NT2/D1 (cell line): ENCODE results near the gene ACOXL.

Experiments used
- DNase-seq: peaks from one replicate; pipeline ENCODE4 v3.0.0-alpha.2; 2011; ENCODE audit warnings: low read depth, low spot score
- H3K27me3 ChIP-seq: 2 replicates; pipeline ENCODE4 v1.6.0; 2011; ENCODE audit warnings: mild to moderate bottlenecking; ENCODE audit not compliant: insufficient read length, insufficient read depth
- H3K36me3 ChIP-seq: 2 replicates; pipeline ENCODE4 v1.6.1; 2011; ENCODE audit warnings: mild to moderate bottlenecking, low read length, mixed read lengths; ENCODE audit not compliant: insufficient read depth, insufficient read length
- H3K4me1 ChIP-seq: 2 replicates; pipeline ENCODE4 v1.5.1; 2011; ENCODE audit not compliant: insufficient read depth, insufficient read length
- H3K4me3 ChIP-seq: 2 replicates; pipeline ENCODE4 v1.5.1; 2011; ENCODE audit warnings: low read depth; ENCODE audit not compliant: insufficient read length
- H3K9ac ChIP-seq: 2 replicates; pipeline ENCODE4 v1.6.0; 2011; ENCODE audit warnings: low read depth; ENCODE audit not compliant: insufficient read length
- H3K9me3 ChIP-seq: 2 replicates; pipeline ENCODE4 v1.5.1; 2011; ENCODE audit warnings: mild to moderate bottlenecking, low read length; ENCODE audit not compliant: insufficient read depth
- SUZ12 ChIP-seq: IDR thresholded peaks from 2 replicates; pipeline ENCODE4 v1.6.1; 2011; ENCODE audit not compliant: insufficient read length, insufficient read depth; ENCODE audit errors: extremely low read depth
- YY1 ChIP-seq: IDR thresholded peaks from 2 replicates; pipeline ENCODE4 v1.6.1; 2011; ENCODE audit not compliant: insufficient read length, insufficient read depth
- ZNF274 ChIP-seq: IDR thresholded peaks from 2 replicates; pipeline ENCODE4 v1.6.1; 2011; ENCODE audit warnings: mild to moderate bottlenecking, low read depth, low read length

The ACOXL gene

GRCh38 chr2:111034146-111034545 lies 301.8 kb downstream of the ACOXL start:
- H3K36me3 ChIP-seq = no peaks in the 10 kb centered on the region
- H3K9ac ChIP-seq = no peak overlapping the region
- no peaks in the 10 kb centered on the region for H3K9me3 ChIP-seq
- TF ChIP-seq YY1 (no peak), SUZ12 (no peak), ZNF274 (no peak)
- no peak overlapping the region for H3K4me3 ChIP-seq
- no peaks in the 10 kb centered on the region for H3K27me3 ChIP-seq
- no peak for DNase-seq
- H3K4me1 ChIP-seq = peaks cover 6% of the 10 kb centered on the region

- Histone ChIP-seq H3K9me3 (no peaks in the 10 kb centered on the region), H3K4me3 (no peak overlapping the region), H3K27me3 (no peaks in the 10 kb centered on the region), H3K4me1 (peaks cover 4% of the 10 kb centered on the region), H3K9ac (no peak overlapping the region), H3K36me3 (no peaks in the 10 kb centered on the region)
- TF ChIP-seq YY1 (no peak), SUZ12 (no peak), ZNF274 (no peak)
- no peak for DNase-seq
These were observed 302.2 kb downstream of the ACOXL start for GRCh38 chr2:111034606-111035005.

DNA sequence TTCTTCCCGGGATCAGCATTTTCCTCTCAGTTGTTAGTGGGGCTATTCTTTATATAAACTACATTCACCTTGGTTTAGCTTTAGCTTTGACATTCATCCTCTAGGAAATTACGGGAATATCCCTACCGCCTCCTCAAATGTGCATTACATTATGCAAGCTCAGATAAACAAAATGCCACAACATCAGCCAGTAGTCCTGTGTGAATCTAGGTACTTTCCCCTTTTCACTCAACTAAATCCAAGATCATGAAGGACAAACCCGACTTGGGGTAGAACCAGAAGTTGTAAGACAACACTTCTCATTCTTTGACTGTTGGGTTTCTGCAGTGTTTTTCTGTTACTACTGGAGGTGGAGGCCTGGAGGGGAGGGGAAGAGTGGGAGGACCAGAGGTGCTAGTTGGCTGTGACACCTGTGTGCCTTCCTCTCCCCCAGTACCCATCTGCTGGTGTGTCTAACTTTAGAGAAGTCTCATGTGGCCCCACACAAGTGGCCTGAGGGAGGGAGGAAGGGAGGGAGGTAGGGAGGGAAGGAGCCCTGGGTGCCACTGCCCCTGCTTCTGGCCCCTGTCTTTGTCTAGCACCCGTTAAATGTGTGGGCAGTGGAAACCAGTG lies 303.6 kb downstream of the ACOXL start:
- no peak for DNase-seq
- peaks cover 4% of the 10 kb centered on the region for H3K4me1 ChIP-seq
- H3K4me3 ChIP-seq = no peak overlapping the region
- H3K9ac ChIP-seq = no peak overlapping the region
- H3K36me3 ChIP-seq = no peaks in the 10 kb centered on the region
- H3K9me3 ChIP-seq = no peaks in the 10 kb centered on the region
- no peak for TF ChIP-seq ZNF274
- TF ChIP-seq YY1 = no peak
- TF ChIP-seq SUZ12 = no peak
- no peaks in the 10 kb centered on the region for H3K27me3 ChIP-seq

DNA sequence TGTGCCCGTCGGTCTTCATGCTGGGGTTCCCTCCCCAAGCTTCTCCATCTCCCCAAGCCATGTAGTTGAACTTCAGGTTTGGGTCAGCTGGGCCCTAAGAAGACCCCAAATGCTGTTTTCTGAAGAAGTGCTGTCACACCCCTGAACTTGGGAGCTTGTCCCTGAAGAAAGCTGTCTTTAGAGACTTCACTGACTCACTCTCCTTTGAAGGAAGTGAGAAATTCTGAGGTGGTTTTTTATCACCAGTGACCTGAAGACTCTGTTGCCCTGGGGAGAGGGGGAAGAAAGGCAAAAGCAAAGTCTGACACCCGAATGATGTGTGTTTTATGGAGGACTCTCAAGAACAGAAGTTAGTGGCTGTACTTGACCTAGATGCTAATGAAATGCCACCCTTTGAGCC lies 304.8 kb downstream of the ACOXL start:
- Histone ChIP-seq H3K4me3 (no peak overlapping the region), H3K9ac (no peak overlapping the region), H3K27me3 (no peaks in the 10 kb centered on the region), H3K4me1 (peaks cover 4% of the 10 kb centered on the region), H3K36me3 (no peaks in the 10 kb centered on the region), H3K9me3 (no peaks in the 10 kb centered on the region)
- no peak for TF ChIP-seq ZNF274
- no peak for TF ChIP-seq YY1
- DNase-seq = no peak

DNA sequence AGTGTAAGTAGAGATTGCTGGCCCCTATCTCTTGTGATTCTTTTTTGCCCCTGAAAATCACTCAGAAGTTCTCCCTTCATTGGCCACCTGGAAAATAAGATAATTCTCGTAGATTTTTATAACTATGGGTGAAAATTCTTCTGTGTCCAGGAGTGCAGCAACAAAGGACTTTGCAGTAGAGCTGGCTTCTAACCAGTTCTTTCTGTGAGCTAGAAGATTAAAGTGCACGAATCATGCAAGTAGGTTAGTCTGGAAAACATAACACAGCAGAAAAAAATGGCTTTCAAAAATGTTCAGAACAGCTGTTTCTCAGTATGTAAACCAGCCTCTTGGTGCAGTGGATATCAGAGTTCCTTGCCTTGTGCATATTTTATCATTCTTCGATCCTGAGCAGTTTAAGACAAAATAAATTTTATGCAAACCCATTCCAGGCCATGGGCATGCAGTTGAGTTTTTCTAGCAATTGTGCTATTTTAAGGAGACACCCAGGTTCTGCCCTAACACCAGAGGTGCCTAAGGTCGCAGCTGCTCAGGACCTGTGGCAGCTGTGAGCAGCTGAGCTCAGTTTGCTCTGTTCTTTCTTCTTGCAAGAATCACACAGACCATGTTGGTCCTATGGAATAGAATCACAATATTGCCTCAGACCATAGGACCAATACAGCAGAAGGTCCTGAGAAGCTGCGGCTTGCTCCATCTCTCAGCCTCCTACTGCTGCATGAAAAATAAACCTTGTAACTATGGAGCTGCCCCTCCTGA lies 307.4 kb downstream of the ACOXL start:
- Histone ChIP-seq H3K36me3 (no peaks in the 10 kb centered on the region), H3K9me3 (no peaks in the 10 kb centered on the region), H3K4me3 (no peak overlapping the region), H3K27me3 (no peaks in the 10 kb centered on the region), H3K4me1 (no peaks in the 10 kb centered on the region), H3K9ac (no peak overlapping the region)
- TF ChIP-seq SUZ12 = no peak
- no peak for TF ChIP-seq YY1
- no peak for TF ChIP-seq ZNF274
- no peak for DNase-seq

DNA sequence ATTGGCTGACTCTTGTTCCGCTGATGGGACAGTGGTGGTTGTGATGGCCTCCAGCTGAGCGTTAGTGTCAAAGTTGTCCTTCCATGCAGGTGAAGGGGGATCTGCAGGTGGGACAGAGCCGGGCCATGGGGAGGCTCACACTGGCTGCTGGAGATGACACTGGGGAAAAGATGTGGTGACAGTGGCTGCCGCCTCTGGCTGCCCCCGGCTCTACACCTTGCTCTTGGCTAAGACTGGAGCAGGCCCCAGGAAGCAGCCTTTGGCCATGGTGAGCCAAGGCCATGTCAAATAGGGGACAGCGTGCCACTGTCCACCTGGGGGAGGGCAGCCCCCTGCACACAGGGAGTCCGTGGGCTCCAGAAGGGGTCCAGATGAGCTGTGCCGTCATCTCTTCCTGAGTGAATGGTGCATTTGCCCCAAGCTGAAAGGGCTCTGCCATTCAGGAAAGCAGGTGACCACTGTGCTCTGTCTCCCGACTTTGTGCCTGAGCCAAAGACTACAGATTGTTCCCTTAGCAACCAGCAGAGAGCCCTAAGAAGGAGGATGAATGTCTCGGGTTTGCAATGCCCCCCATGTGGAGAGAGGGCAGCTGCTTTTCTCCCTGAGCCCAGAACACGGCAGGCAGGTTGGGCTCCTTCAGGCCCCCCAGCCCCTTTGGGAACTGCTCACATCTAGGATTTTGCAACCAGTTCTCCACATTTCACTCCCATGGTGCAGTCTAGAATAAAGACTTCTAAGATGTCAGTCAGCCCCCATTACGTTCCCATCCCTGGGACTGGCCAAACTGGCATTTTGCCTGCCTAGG lies 309.2 kb downstream of the ACOXL start:
- Histone ChIP-seq H3K9ac (no peak overlapping the region), H3K4me1 (no peaks in the 10 kb centered on the region), H3K9me3 (no peaks in the 10 kb centered on the region), H3K4me3 (no peak overlapping the region), H3K27me3 (no peaks in the 10 kb centered on the region), H3K36me3 (no peaks in the 10 kb centered on the region)
- no peak for DNase-seq
- TF ChIP-seq YY1 (no peak), ZNF274 (no peak), SUZ12 (no peak)

DNA sequence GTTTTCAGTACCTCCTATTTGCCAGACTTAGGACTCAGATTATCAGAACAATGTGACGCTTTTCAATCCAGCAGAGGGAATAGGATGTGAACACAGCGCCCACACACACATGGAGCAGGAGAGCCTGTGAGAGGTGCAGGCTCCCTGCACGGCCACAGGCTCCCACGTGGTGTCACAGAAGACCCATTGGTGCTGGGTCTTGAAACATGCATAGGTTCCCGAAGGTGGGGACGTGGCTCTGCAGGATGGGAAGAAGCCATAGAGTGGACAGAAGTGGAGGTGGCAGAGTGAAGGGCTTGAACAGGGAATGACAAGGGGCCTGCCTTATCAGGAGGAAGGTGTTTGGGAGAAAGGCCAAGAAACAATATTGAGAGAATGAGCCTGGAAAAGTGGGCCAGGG lies 309.9 kb downstream of the ACOXL start:
- Histone ChIP-seq H3K36me3 (no peaks in the 10 kb centered on the region), H3K9ac (no peak overlapping the region), H3K4me3 (no peak overlapping the region), H3K9me3 (no peaks in the 10 kb centered on the region), H3K4me1 (no peaks in the 10 kb centered on the region), H3K27me3 (no peaks in the 10 kb centered on the region)
- DNase-seq = no peak
- TF ChIP-seq YY1 (no peak), SUZ12 (no peak), ZNF274 (no peak)
